ENCODE data around the gene CBR3. TPM values are rescaled to one million over a fixed set of nuclear protein-coding genes. Genes with fewer than 3 reads are reported as not detected.

The CBR3 gene
- total RNA-seq, 4 donors from 2014 or later, result 0.80 to 2.9 (median 1.8) TPM

- TF ChIP-seq POLR2A (IDR thresholded peaks at IDR 0.05), result no peak
- TF ChIP-seq, protein P1, sequence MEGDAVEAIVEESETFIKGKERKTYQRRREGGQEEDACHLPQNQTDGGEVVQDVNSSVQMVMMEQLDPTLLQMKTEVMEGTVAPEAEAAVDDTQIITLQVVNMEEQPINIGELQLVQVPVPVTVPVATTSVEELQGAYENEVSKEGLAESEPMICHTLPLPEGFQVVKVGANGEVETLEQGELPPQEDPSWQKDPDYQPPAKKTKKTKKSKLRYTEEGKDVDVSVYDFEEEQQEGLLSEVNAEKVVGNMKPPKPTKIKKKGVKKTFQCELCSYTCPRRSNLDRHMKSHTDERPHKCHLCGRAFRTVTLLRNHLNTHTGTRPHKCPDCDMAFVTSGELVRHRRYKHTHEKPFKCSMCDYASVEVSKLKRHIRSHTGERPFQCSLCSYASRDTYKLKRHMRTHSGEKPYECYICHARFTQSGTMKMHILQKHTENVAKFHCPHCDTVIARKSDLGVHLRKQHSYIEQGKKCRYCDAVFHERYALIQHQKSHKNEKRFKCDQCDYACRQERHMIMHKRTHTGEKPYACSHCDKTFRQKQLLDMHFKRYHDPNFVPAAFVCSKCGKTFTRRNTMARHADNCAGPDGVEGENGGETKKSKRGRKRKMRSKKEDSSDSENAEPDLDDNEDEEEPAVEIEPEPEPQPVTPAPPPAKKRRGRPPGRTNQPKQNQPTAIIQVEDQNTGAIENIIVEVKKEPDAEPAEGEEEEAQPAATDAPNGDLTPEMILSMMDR (IDR thresholded peaks at IDR 0.05 in 4 of 5, conservative IDR thresholded peaks at IDR 0.05 in 1 of 5), result no peak
- Histone ChIP-seq H3K27me3 (no peaks in the 10 kb centered on the region), H3K4me1 (peaks cover 12 to 18% of the 10 kb centered on the region in 2 donors), H3K9me3 (no peaks in the 10 kb centered on the region), H3K27ac (no peak overlapping the region), H3K36me3 (no peaks in the 10 kb centered on the region), H3K4me3 (no peak overlapping the region)
- ATAC-seq (no peak), DNase-seq (no peak)
- in situ Hi-C loops (cut with MboI; ENCODE audit: low sequenced_read_pairs in 4 of 4) (no loop called here), intact Hi-C loops (cut with DNase I; ENCODE audit: low total_unique reads) (no loop called here)
Measured at GRCh38 chr21:36093512-36093911, 41.4 kb upstream of the CBR3 start.

GRCh38 chr21:36096398-36097290 lies 38.2 kb upstream of the CBR3 start:
- no peak for ATAC-seq
- no peak for TF ChIP-seq POLR2A (IDR thresholded peaks at IDR 0.05)
- TF ChIP-seq, protein P1 (IDR thresholded peaks at IDR 0.05 in 4 of 5, conservative IDR thresholded peaks at IDR 0.05 in 1 of 5), result no peak
- Histone ChIP-seq H3K27me3 (no peaks in the 10 kb centered on the region), H3K27ac (no peak overlapping the region), H3K9me3 (no peaks in the 10 kb centered on the region), H3K4me1 (peaks cover 10 to 13% of the 10 kb centered on the region in 2 donors), H3K4me3 (no peak overlapping the region), H3K36me3 (no peaks in the 10 kb centered on the region)
- intact Hi-C loops (cut with DNase I; ENCODE audit: low total_unique reads) (no loop called here), in situ Hi-C loops (cut with MboI; ENCODE audit: low sequenced_read_pairs in 4 of 4) (no loop called here)
- DNase-seq, result no peak

GRCh38 chr21:36097427-36098181 lies 37.3 kb upstream of the CBR3 start:
- intact Hi-C loops (cut with DNase I; ENCODE audit: low total_unique reads) (no loop called here), in situ Hi-C loops (cut with MboI; ENCODE audit: low sequenced_read_pairs in 4 of 4) (no loop called here)
- H3K27me3 ChIP-seq, result no peaks in the 10 kb centered on the region

GRCh38 chr21:36098182-36098532 lies 36.7 kb upstream of the CBR3 start:
- in situ Hi-C loops (cut with MboI; ENCODE audit: low sequenced_read_pairs in 4 of 4), result no loop called here
- no peaks in the 10 kb centered on the region for H3K27me3 ChIP-seq
- ATAC-seq, result peak; percentile 24 to 52
- peaks cover 10 to 13% of the 10 kb centered on the region in 2 donors for H3K4me1 ChIP-seq
- intact Hi-C loops (cut with DNase I; ENCODE audit: low total_unique reads), result no loop called here
- no peak for TF ChIP-seq POLR2A (IDR thresholded peaks at IDR 0.05)
- TF ChIP-seq, protein P1 (IDR thresholded peaks at IDR 0.05 in 4 of 5, conservative IDR thresholded peaks at IDR 0.05 in 1 of 5), result no peak
- peak overlapping the region in 1 of 4 donors; percentile 39 for H3K27ac ChIP-seq
- DNase-seq, result no peak
- no peak overlapping the region for H3K4me3 ChIP-seq
- H3K9me3 ChIP-seq, result no peaks in the 10 kb centered on the region
- no peaks in the 10 kb centered on the region for H3K36me3 ChIP-seq

More at GRCh38 chr21:36097427-36098181, 37.3 kb upstream of the CBR3 start:
- peak; percentile 96 to 98 for ATAC-seq
- Histone ChIP-seq H3K9me3 (no peaks in the 10 kb centered on the region), H3K4me3 (no peak overlapping the region), H3K36me3 (no peaks in the 10 kb centered on the region), H3K27ac (peak overlapping the region in 3 of 4 donors; percentile 22 to 51 (median 39)), H3K4me1 (peaks cover 10 to 13% of the 10 kb centered on the region in 2 donors)
- TF ChIP-seq, protein P1 (IDR thresholded peaks at IDR 0.05 in 4 of 5, conservative IDR thresholded peaks at IDR 0.05 in 1 of 5), result no peak
- no peak for TF ChIP-seq POLR2A (IDR thresholded peaks at IDR 0.05)
- no peak for DNase-seq
